Spleen (tissue), 7 donors: Measurements from ENCODE around the gene ACOX2.
A peak's percentile ranks its signal among the peaks of the same experiment; 100 is the strongest.

ENCODE experiments used
- POLR2A ChIP-seq, 3 donors: fragments of 450-650 bp; IDR thresholded peaks; one replicate each; pipeline ENCODE4 v1.5.1; 2017; ENCODE audit warnings: antibody characterized with exemption in 3 of 3, mild to moderate bottlenecking in 1 of 3
- TF ChIP-seq, protein P1 (sequence below), 11 experiments: fragments of 200-600 bp in 7 of 11; fragments of 450-650 bp in 4 of 11; sonication (generic) in 4 of 11; IDR thresholded peaks in 8 of 11; conservative IDR thresholded peaks in 3 of 11; 1 replicate in 7 of 11; 2 replicates in 4 of 11; pipeline versions ENCODE4 v1.4.0 to v1.8.0; 2016 to 2021; ENCODE audit warnings: antibody characterized with exemption in 11 of 11, inconsistent platforms in 4 of 11, mild to moderate bottlenecking in 1 of 11
- donor health status: DM: no; HTN: no; CAD: no; lungs with moderate emphysema.
- donor health status: DM: no; HTN: no; CAD: no.
- donor health status: DM: no; HTN: no; CAD: no.

DNA sequence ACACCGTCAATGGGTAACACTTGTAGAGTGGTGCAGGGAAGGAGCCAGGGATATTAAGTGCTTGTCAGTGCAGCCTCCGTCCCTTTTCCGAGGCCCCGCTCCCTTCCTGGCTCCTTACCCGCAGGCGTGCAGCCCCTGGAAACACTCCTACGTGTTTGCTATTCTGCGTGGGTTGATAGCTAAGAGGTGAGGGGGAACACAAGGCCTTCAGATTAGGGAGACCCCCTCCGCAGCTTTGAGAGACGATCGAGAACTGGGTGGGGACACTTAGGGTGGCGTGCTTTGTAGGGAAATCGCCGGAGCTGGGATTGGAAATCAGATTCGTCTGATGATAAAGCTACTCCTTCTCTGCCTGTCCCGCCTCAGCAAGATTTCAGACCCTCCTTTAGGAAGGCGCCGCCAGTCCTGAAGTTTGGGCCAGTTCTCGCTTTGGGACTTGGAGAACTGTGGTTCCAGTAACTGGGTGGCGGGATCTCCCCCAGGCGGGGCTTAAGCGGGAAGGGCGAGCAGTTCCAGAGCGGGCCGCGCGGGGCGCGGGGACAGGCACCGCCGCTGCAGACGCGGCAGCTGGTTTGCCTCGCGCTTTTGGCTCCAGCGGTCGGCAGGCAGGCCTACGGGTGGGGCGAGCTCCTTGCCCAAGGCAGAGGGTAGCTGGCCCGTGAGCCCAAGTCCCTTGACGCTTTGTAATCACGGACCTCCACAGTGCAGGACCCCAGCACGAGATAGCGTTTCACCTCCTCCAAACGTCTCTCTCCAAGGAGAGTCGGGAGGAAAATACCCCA lies 48.2 kb upstream of the ACOX2 start:
- no peak for TF ChIP-seq POLR2A (IDR thresholded peaks at IDR 0.05)
- TF ChIP-seq, protein P1, sequence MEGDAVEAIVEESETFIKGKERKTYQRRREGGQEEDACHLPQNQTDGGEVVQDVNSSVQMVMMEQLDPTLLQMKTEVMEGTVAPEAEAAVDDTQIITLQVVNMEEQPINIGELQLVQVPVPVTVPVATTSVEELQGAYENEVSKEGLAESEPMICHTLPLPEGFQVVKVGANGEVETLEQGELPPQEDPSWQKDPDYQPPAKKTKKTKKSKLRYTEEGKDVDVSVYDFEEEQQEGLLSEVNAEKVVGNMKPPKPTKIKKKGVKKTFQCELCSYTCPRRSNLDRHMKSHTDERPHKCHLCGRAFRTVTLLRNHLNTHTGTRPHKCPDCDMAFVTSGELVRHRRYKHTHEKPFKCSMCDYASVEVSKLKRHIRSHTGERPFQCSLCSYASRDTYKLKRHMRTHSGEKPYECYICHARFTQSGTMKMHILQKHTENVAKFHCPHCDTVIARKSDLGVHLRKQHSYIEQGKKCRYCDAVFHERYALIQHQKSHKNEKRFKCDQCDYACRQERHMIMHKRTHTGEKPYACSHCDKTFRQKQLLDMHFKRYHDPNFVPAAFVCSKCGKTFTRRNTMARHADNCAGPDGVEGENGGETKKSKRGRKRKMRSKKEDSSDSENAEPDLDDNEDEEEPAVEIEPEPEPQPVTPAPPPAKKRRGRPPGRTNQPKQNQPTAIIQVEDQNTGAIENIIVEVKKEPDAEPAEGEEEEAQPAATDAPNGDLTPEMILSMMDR (IDR thresholded peaks at IDR 0.05 in 8 of 11, conservative IDR thresholded peaks at IDR 0.05 in 3 of 11): peak; percentile 55 to 92 (median 85)
